PFSK-1 (cell line): ENCODE results near the gene PLCXD1.

Source experiments
- FOXP2 ChIP-seq: optimal IDR thresholded peaks from 2 replicates; pipeline ENCODE3; 2011; ENCODE audit warnings: borderline replicate concordance, control low read depth, inconsistent platforms; ENCODE audit not compliant: insufficient read depth; ENCODE audit errors: extremely low read length, extremely low read depth
- POLR2AphosphoS5 ChIP-seq: IDR thresholded peaks from 2 replicates; pipeline ENCODE4 v1.6.1; 2012; ENCODE audit warnings: low read depth, mild to moderate bottlenecking, control low read depth, low read length, moderate library complexity
- REST ChIP-seq, 2 experiments: IDR thresholded peaks; 2 replicates each; pipeline versions ENCODE4 v1.6.1 to v1.8.0; 2011 to 2012; ENCODE audit warnings: low read depth in 2 of 2, low read length in 2 of 2, control low read depth in 1 of 2, inconsistent platforms in 1 of 2, mild to moderate bottlenecking in 1 of 2, moderate library complexity in 1 of 2; ENCODE audit not compliant: insufficient read depth in 1 of 2
- SIN3A ChIP-seq: IDR thresholded peaks from 2 replicates; pipeline ENCODE4 v1.6.1; 2012; ENCODE audit warnings: mild to moderate bottlenecking, low read length, moderate library complexity, borderline replicate concordance; ENCODE audit not compliant: insufficient read depth
- TAF1 ChIP-seq: IDR thresholded peaks from 2 replicates; pipeline ENCODE4 v1.6.1; 2012; ENCODE audit warnings: low read length, control low read depth, borderline replicate concordance; ENCODE audit not compliant: insufficient read depth

GRCh38 chrX:250965-251364, 30.2 kb upstream of the PLCXD1 start:
- TF ChIP-seq REST (IDR thresholded peaks at IDR 0.05; ENCODE audit: insufficient read depth in 1 of 2, low read depth in 2 of 2, low read length in 2 of 2) (no peak), POLR2AphosphoS5 (no peak), FOXP2 (no peak), TAF1 (no peak), SIN3A (no peak)
